IPS-11a (cell line): ENCODE results near the gene SNX3.
"Not testable (repeated sequence)": the region's sequence is repeated elsewhere in the genome, so short reads cannot be mapped to it uniquely, and the experiment has no call there.

Experiments used
- H3K4me3 ChIP-seq: one replicate; pipeline ENCODE4 v1.5.1; 2013; ENCODE audit warnings: low read depth, low read length, control low read depth

SNX3 gene

GRCh38 chr6:108260809-108261569 lies at the start of gene SNX3:
SNX3 (minus strand) TSS chr6:108261040; CDS start chr6:108260921, 119 bp downstream.
- H3K4me3 ChIP-seq, result peak within 1 kb of the TSS; percentile 79

- H3K4me3 ChIP-seq, result no peak overlapping the region
Measured at GRCh38 chr6:108309844-108310243, 49.0 kb upstream of the SNX3 start.

GRCh38 chr6:108308641-108309040 lies 47.8 kb upstream of the SNX3 start:
- H3K4me3 ChIP-seq, result not testable (repeated sequence)

- H3K4me3 ChIP-seq, result no peak overlapping the region
Measured at GRCh38 chr6:108304646-108305045, 43.8 kb upstream of the SNX3 start.

GRCh38 chr6:108302386-108302785 lies 41.5 kb upstream of the SNX3 start:
- no peak overlapping the region for H3K4me3 ChIP-seq

GRCh38 chr6:108295676-108296075 lies 34.8 kb upstream of the SNX3 start:
- peak overlapping the region; percentile 88 for H3K4me3 ChIP-seq

GRCh38 chr6:108294727-108295625 lies 34.1 kb upstream of the SNX3 start, which contains the start of gene AFG1L:
AFG1L (plus strand) TSS chr6:108295054; CDS start chr6:108295080, 26 bp downstream.
- H3K4me3 ChIP-seq, result peak within 1 kb of the TSS; percentile 88

- H3K4me3 ChIP-seq, result peak overlapping the region; percentile 88
Measured at GRCh38 chr6:108294297-108294726, 33.5 kb upstream of the SNX3 start.

GRCh38 chr6:108293527-108294296 lies 32.9 kb upstream of the SNX3 start:
- peak overlapping the region; percentile 88 for H3K4me3 ChIP-seq

- H3K4me3 ChIP-seq, result not testable (repeated sequence)
Measured at GRCh38 chr6:108292561-108292960, 31.7 kb upstream of the SNX3 start.

- no peak overlapping the region for H3K4me3 ChIP-seq
Measured at GRCh38 chr6:108291091-108291490, 30.3 kb upstream of the SNX3 start.

GRCh38 chr6:108288742-108289141 lies 27.9 kb upstream of the SNX3 start:
- H3K4me3 ChIP-seq, result no peak overlapping the region

- H3K4me3 ChIP-seq, result no peak overlapping the region
Measured at GRCh38 chr6:108287373-108287772, 26.5 kb upstream of the SNX3 start.

GRCh38 chr6:108286366-108286765 lies 25.5 kb upstream of the SNX3 start:
- H3K4me3 ChIP-seq, result no peak overlapping the region

- no peak overlapping the region for H3K4me3 ChIP-seq
Measured at GRCh38 chr6:108285381-108285780, 24.5 kb upstream of the SNX3 start.

- no peak overlapping the region for H3K4me3 ChIP-seq
Measured at GRCh38 chr6:108277831-108278230, 17.0 kb upstream of the SNX3 start.

- no peak overlapping the region for H3K4me3 ChIP-seq
Measured at GRCh38 chr6:108277295-108277694, 16.5 kb upstream of the SNX3 start.

- no peak overlapping the region for H3K4me3 ChIP-seq
Measured at GRCh38 chr6:108275976-108276375, 15.1 kb upstream of the SNX3 start.

GRCh38 chr6:108274546-108274945 lies 13.7 kb upstream of the SNX3 start:
- H3K4me3 ChIP-seq, result no peak overlapping the region

- H3K4me3 ChIP-seq, result not testable (repeated sequence)
Measured at GRCh38 chr6:108269955-108270354, 9.1 kb upstream of the SNX3 start.

- no peak overlapping the region for H3K4me3 ChIP-seq
Measured at GRCh38 chr6:108268845-108269244, 8.0 kb upstream of the SNX3 start.
